Liver (tissue), 9 donors: ENCODE results near the gene TMEM161A. TPM values are rescaled to one million over a fixed set of nuclear protein-coding genes. Genes with fewer than 3 reads are reported as not detected.

Experiments
- DNase-seq: peaks from one replicate; pipeline ENCODE4 v3.0.0-alpha.2; 2017; ENCODE audit warnings: low spot score
- H3K27ac ChIP-seq, 2 donors: one replicate each; pipeline ENCODE4 v1.7.0; 2013; ENCODE audit warnings: inconsistent platforms in 2 of 2, low read length in 2 of 2, control low read depth in 1 of 2, low read depth in 1 of 2, mild to moderate bottlenecking in 1 of 2
- H3K27me3 ChIP-seq, 4 donors: one replicate each; pipeline versions ENCODE4 v1.6.1 to v1.7.0; 2013; ENCODE audit warnings: low read length in 3 of 4, inconsistent platforms in 1 of 4, mild to moderate bottlenecking in 1 of 4, moderate library complexity in 1 of 4; ENCODE audit not compliant: control insufficient read depth in 4 of 4, insufficient read depth in 4 of 4
- H3K36me3 ChIP-seq, 4 donors: one replicate each; pipeline versions ENCODE4 v1.6.1 to v1.7.0; 2013; ENCODE audit warnings: low read length in 3 of 4, mild to moderate bottlenecking in 3 of 4, low read depth in 1 of 4, moderate library complexity in 1 of 4; ENCODE audit not compliant: control insufficient read depth in 4 of 4, insufficient read depth in 3 of 4
- H3K4me1 ChIP-seq, 4 donors: one replicate each; pipeline versions ENCODE4 v1.6.1 to v1.7.0; 2013; ENCODE audit warnings: low read length in 3 of 4, mild to moderate bottlenecking in 3 of 4, moderate library complexity in 1 of 4; ENCODE audit not compliant: control insufficient read depth in 4 of 4, insufficient read depth in 4 of 4
- H3K4me3 ChIP-seq, 3 donors: one replicate each; pipeline versions ENCODE4 v1.6.1 to v1.7.0; 2013; ENCODE audit warnings: low read length in 3 of 3, control low read depth in 1 of 3, low read depth in 1 of 3, mild to moderate bottlenecking in 1 of 3
- H3K9ac ChIP-seq, 2 donors: one replicate each; pipeline ENCODE4 v1.7.0; 2013; ENCODE audit warnings: low read length in 2 of 2, mild to moderate bottlenecking in 2 of 2, moderate library complexity in 2 of 2, control low read depth in 1 of 2, low read depth in 1 of 2
- H3K9me3 ChIP-seq, 4 donors: one replicate each; pipeline versions ENCODE4 v1.6.1 to v1.7.0; 2013; ENCODE audit warnings: low read length in 3 of 4; ENCODE audit not compliant: control insufficient read depth in 4 of 4
- ATF3 ChIP-seq: IDR thresholded peaks from 2 replicates; pipeline ENCODE4 v1.6.1; 2016; ENCODE audit warnings: antibody characterized with exemption
- CTCF ChIP-seq: fragments of 150-350 bp; IDR thresholded peaks from 2 replicates; pipeline ENCODE4 v1.5.1; 2017; ENCODE audit warnings: improper control_type of control experiment, low read depth, low read length; ENCODE audit not compliant: missing input control
- EGR1 ChIP-seq, 2 donors: IDR thresholded peaks; 2 replicates each; pipeline ENCODE4 v1.6.1; 2016 to 2018; ENCODE audit warnings: antibody characterized with exemption in 2 of 2, low read depth in 2 of 2
- FOXA1 ChIP-seq: IDR thresholded peaks from 2 replicates; pipeline ENCODE4 v1.6.1; 2016; ENCODE audit warnings: antibody characterized with exemption
- FOXA2 ChIP-seq: IDR thresholded peaks from 2 replicates; pipeline ENCODE4 v1.6.1; 2016; ENCODE audit warnings: antibody characterized with exemption
- GABPA ChIP-seq, 2 donors: IDR thresholded peaks in 1 of 2; conservative IDR thresholded peaks in 1 of 2; 2 replicates each; pipeline ENCODE4 v1.6.1; 2016; ENCODE audit warnings: antibody characterized with exemption in 2 of 2, mild to moderate bottlenecking in 1 of 2, moderate library complexity in 1 of 2
- HNF4A ChIP-seq, 2 donors: conservative IDR thresholded peaks; 2 replicates each; pipeline ENCODE4 v1.6.1; 2016; ENCODE audit warnings: antibody characterized with exemption in 2 of 2, mild to moderate bottlenecking in 2 of 2
- HNF4G ChIP-seq: IDR thresholded peaks from 2 replicates; pipeline ENCODE4 v1.6.1; 2016; ENCODE audit warnings: antibody characterized with exemption
- JUND ChIP-seq, 2 donors: IDR thresholded peaks; 2 replicates each; pipeline ENCODE4 v1.6.1; 2016; ENCODE audit warnings: antibody characterized with exemption in 2 of 2
- MAX ChIP-seq: IDR thresholded peaks from 2 replicates; pipeline ENCODE4 v1.6.1; 2016; ENCODE audit warnings: antibody characterized with exemption
- NR2F2 ChIP-seq: IDR thresholded peaks from 2 replicates; pipeline ENCODE4 v1.6.1; 2016; ENCODE audit warnings: antibody characterized with exemption
- RAD21 ChIP-seq, 2 donors: IDR thresholded peaks; 2 replicates each; pipeline ENCODE4 v1.6.1; 2016; ENCODE audit warnings: antibody characterized with exemption in 2 of 2, mild to moderate bottlenecking in 2 of 2
- REST ChIP-seq: IDR thresholded peaks from 2 replicates; pipeline ENCODE4 v1.6.1; 2016; ENCODE audit warnings: antibody characterized with exemption, mild to moderate bottlenecking
- RXRA ChIP-seq, 2 donors: IDR thresholded peaks; 2 replicates each; pipeline ENCODE4 v1.6.1; 2017 to 2018; ENCODE audit warnings: antibody characterized with exemption in 2 of 2, mild to moderate bottlenecking in 1 of 2
- SP1 ChIP-seq: IDR thresholded peaks from 2 replicates; pipeline ENCODE4 v1.6.1; 2018; ENCODE audit warnings: antibody characterized with exemption, mild to moderate bottlenecking
- TAF1 ChIP-seq: conservative IDR thresholded peaks from 2 replicates; pipeline ENCODE4 v1.6.1; 2016; ENCODE audit warnings: antibody characterized with exemption, mild to moderate bottlenecking
- YY1 ChIP-seq: IDR thresholded peaks from 2 replicates; pipeline ENCODE4 v1.6.1; 2016; ENCODE audit warnings: antibody characterized with exemption, mild to moderate bottlenecking
- ZBTB33 ChIP-seq: IDR thresholded peaks from 2 replicates; pipeline ENCODE4 v1.6.1; 2016; ENCODE audit warnings: antibody characterized with exemption
- WGBS: extraction: QIAGEN DNeasy Blood & Tissue Kit; methylation state at CpG from one replicate; pipeline ENCODE4 v1.1.7; 2013; 5-methylcytosine and 5-hydroxymethylcytosine counted together
- polyA plus RNA-seq, 2 donors: library from polyadenylated mRNA; stranded (reverse) in 1 of 2; unstranded in 1 of 2; fragments of 200-250 nt in 1 of 2; fragments of >200 nt in 1 of 2; fragmentation: Nextera tagmentation in 1 of 2; extraction: Ambion mirVana in 1 of 2; gene quantifications; one replicate each; pipeline versions ENCODE4 v1.2.1 to v1.2.3, GENCODE V29; 2013 to 2015
- total RNA-seq, 2 donors: library from RNA; depleted of rRNA; stranded (reverse); fragments of >200 nt; gene quantifications; one replicate each; pipeline ENCODE4 v1.2.3, GENCODE V29; 2014
- donor health status: healthy.
- donor health status: healthy.
- donor health status: healthy.
- donor health status: healthy.
- donor health status: healthy.

The TMEM161A gene
- total and polyA plus RNA-seq, 4 donors, result 13.1 to 27.1 (median 24.0) TPM

- no peak overlapping the region for H3K27ac ChIP-seq
- H3K36me3 ChIP-seq, result peaks cover 2 to 31% (median 5%) of the 10 kb centered on the region in 4 donors
- no peak for DNase-seq
- peaks cover 0 to 1% (median 0%) of the 10 kb centered on the region in 4 donors for H3K4me1 ChIP-seq
- no peak for TF ChIP-seq NR2F2
- TF ChIP-seq EGR1 (IDR thresholded peaks at IDR 0.05; ENCODE audit: low read depth in 2 of 2), result no peak
- no peak for TF ChIP-seq HNF4G
- no peak for TF ChIP-seq RXRA (IDR thresholded peaks at IDR 0.05)
- TF ChIP-seq GABPA (IDR thresholded peaks at IDR 0.05 in 1 of 2, conservative IDR thresholded peaks at IDR 0.05 in 1 of 2), result no peak
- no peak for TF ChIP-seq MAX
- no peak for TF ChIP-seq FOXA1
- TF ChIP-seq TAF1, result no peak
- TF ChIP-seq ATF3, result no peak
- no peak for TF ChIP-seq YY1
- TF ChIP-seq HNF4A (conservative IDR thresholded peaks at IDR 0.05), result no peak
- no peak for TF ChIP-seq ZBTB33
- TF ChIP-seq REST, result no peak
- TF ChIP-seq RAD21 (IDR thresholded peaks at IDR 0.05), result no peak
- no peak for TF ChIP-seq CTCF
- no peak for TF ChIP-seq SP1
- no peak for TF ChIP-seq FOXA2
- no peak for TF ChIP-seq JUND (IDR thresholded peaks at IDR 0.05)
- 89% methylated on average over 17 of the region's 17 CpGs for WGBS
- no peaks in the 10 kb centered on the region for H3K27me3 ChIP-seq
- H3K9ac ChIP-seq, result no peak overlapping the region
- no peaks in the 10 kb centered on the region for H3K9me3 ChIP-seq
- no peak overlapping the region for H3K4me3 ChIP-seq
Observed at GRCh38 chr19:19179548-19180441, 41.5 kb upstream of the TMEM161A start.
